Astrocyte of the cerebellum (primary cell): ENCODE measurements around the gene HPS1.
A peak's percentile ranks its signal among the peaks of the same experiment; 100 is the strongest.

Experiments
- DNase-seq: peaks from one replicate; pipeline ENCODE4 v3.0.0-alpha.2; 2011; ENCODE audit warnings: low read depth
- H3K4me3 ChIP-seq: 2 replicates; pipeline ENCODE4 v1.5.1; 2011; ENCODE audit warnings: mild to moderate bottlenecking, low read depth, low read length, moderate library complexity
- in situ Hi-C: cut with HindIII; loops from 2 replicates; pipeline ENCODE4 v1.10.0; 2017; ENCODE audit warnings: low sequenced_read_pairs
- TF ChIP-seq, protein P1 (sequence below): IDR thresholded peaks from 2 replicates; pipeline ENCODE4 v1.5.1; 2012; ENCODE audit warnings: low read length, low read depth, moderate library complexity, mild to moderate bottlenecking; ENCODE audit errors: missing control alignments

Gene HPS1

GRCh38 chr10:98435178-98435577 is 11.6 kb downstream of the HPS1 start:
- DNase-seq: no peak
- no peak overlapping the region for H3K4me3 ChIP-seq
- in situ Hi-C loops: no loop called here
- TF ChIP-seq, protein P1, sequence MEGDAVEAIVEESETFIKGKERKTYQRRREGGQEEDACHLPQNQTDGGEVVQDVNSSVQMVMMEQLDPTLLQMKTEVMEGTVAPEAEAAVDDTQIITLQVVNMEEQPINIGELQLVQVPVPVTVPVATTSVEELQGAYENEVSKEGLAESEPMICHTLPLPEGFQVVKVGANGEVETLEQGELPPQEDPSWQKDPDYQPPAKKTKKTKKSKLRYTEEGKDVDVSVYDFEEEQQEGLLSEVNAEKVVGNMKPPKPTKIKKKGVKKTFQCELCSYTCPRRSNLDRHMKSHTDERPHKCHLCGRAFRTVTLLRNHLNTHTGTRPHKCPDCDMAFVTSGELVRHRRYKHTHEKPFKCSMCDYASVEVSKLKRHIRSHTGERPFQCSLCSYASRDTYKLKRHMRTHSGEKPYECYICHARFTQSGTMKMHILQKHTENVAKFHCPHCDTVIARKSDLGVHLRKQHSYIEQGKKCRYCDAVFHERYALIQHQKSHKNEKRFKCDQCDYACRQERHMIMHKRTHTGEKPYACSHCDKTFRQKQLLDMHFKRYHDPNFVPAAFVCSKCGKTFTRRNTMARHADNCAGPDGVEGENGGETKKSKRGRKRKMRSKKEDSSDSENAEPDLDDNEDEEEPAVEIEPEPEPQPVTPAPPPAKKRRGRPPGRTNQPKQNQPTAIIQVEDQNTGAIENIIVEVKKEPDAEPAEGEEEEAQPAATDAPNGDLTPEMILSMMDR: no peak

DNA sequence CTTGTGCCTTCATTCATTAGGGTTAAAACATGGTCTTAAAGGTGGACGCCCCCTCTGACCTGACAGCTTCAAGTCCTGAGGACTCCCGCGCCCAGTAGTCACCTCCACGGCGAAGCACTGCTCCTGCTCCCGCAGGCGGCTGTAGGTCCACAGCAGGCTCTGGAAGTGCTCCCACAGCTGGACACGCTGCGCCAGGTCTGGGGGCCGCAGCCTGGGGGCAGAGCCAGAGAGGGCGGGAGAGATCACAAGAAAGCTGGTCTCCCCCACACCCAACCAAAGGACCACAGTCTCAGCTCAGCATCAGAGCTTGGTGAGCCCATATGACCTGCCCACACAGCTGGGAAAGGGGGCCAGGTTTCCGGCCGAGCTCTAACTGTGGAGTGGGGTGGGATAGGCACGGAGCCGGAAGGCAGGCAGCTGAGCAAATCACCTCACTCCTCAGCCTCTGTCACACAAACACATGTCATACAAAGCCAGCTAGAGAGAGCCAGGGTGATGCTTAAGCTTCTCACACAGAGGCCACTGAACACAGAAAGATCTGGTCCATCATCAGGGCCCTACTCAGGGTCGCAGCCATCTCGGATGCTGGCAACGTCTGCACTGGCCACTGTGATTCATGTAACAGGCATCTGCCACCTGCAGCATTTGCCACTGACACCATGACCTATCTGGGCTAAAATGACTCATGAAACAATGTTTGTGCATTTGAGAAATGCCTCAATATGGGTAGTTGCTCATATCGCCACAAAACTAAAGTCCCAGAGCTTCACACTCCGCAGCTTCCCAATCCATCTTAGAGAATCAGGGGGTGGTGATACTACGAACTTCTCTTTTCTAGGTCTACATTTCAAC is 12.6 kb downstream of the HPS1 start:
- in situ Hi-C loops: no loop called here
- no peak overlapping the region for H3K4me3 ChIP-seq
- peak; percentile 11 for DNase-seq
- TF ChIP-seq, protein P1: no peak

DNA sequence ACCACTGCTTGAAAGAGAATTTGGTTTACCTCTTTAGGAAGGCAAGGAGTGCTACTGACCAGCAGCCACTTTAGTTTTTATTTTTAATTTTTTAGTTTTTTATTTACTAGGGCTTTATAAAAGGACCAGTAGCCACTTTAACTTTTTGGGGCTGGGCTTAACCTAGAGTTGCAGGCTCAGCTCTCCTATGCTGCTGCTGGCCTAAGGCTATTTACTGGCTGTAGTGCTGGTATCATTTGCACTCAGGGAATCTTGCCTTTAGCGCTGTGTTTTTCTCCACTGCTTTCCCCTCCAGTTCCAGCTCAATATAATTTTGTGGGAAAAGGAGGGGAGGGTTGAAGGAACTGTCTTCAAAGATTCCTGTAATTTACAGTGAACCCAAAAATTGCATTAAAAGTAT is 13.4 kb downstream of the HPS1 start:
- in situ Hi-C loops: no loop called here
- TF ChIP-seq, protein P1: no peak

GRCh38 chr10:98432330-98432729 is 14.4 kb downstream of the HPS1 start:
- TF ChIP-seq, protein P1: no peak
- in situ Hi-C loops: no loop called here
- DNase-seq: no peak
- H3K4me3 ChIP-seq: no peak overlapping the region

More for the DNA sequence above, 13.4 kb downstream of the HPS1 start:
- no peak overlapping the region for H3K4me3 ChIP-seq
- DNase-seq: no peak

GRCh38 chr10:98431016-98431415 is 15.7 kb downstream of the HPS1 start:
- DNase-seq: no peak
- no peak overlapping the region for H3K4me3 ChIP-seq
- in situ Hi-C loops: no loop called here
- TF ChIP-seq, protein P1: no peak

DNA sequence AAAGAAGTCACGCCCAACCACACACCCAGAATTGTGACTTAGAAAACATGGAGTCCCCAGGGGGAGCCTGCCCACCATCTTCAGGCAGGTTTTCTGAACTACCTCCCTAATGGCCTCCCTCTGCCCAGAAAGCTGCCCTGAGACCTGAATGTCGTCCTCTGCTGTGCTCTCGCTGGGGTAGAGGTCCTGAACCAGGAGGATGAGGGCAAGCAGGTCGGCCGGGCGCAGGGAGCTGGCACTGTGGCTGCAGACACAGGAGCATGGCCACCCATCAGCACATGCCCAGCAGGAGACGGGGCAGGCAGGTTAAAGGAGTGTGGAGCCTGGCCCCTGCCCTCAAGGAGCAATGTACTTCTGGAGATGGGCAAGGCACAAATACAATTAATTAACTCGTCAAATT is 16.3 kb downstream of the HPS1 start:
- no peak overlapping the region for H3K4me3 ChIP-seq
- TF ChIP-seq, protein P1: no peak
- in situ Hi-C loops: no loop called here
- no peak for DNase-seq
